K562 (cell line): ENCODE measurements around the gene PPFIA1. TPM values are rescaled to one million over a fixed set of nuclear protein-coding genes. Genes with fewer than 3 reads are reported as not detected.
A peak's percentile ranks its signal among the peaks of the same experiment; 100 is the strongest.

Experiments
- ARID1B ChIP-seq: fragments of 450-650 bp; IDR thresholded peaks from 2 replicates; pipeline ENCODE4 v1.6.1; 2016; ENCODE audit warnings: antibody characterized with exemption, mild to moderate bottlenecking, inconsistent platforms
- ARID4B ChIP-seq: sonication (generic); formaldehyde crosslinking; IDR thresholded peaks from 2 replicates; pipeline ENCODE4 v1.8.0; 2022; ENCODE audit warnings: mild to moderate bottlenecking, missing genetic modification reagents
- BACH1 ChIP-seq: fragments of 200-800 bp; sonication (Bioruptor generic); IDR thresholded peaks from 2 replicates; pipeline ENCODE4 v1.6.1; 2016; ENCODE audit warnings: missing genetic modification characterization, missing compliant biosample characterization
- BRD4 ChIP-seq: fragments of 200-600 bp; sonication (generic); IDR thresholded peaks from 2 replicates; pipeline ENCODE4 v1.6.1; 2017; ENCODE audit warnings: inconsistent platforms
- C11orf30 ChIP-seq: fragments of 450-650 bp; IDR thresholded peaks from 2 replicates; pipeline ENCODE4 v1.6.1; 2016; ENCODE audit warnings: low read depth, mild to moderate bottlenecking
- EGR1 ChIP-seq: fragments of 450-650 bp; conservative IDR thresholded peaks from 2 replicates; pipeline ENCODE4 v1.6.1; 2017; ENCODE audit warnings: mild to moderate bottlenecking
- MAFG ChIP-seq: fragments of 450-650 bp; conservative IDR thresholded peaks from 2 replicates; pipeline ENCODE4 v1.6.1; 2016; ENCODE audit warnings: missing genetic modification characterization, missing compliant biosample characterization
- MAFK ChIP-seq: IDR thresholded peaks from 2 replicates; pipeline ENCODE4 v1.6.1; 2011; ENCODE audit warnings: low read length, improper control_type of control experiment
- MXI1 ChIP-seq: IDR thresholded peaks from 2 replicates; pipeline ENCODE4 v1.6.1; 2011; ENCODE audit warnings: low read depth, mild to moderate bottlenecking, improper control_type of control experiment, low read length
- NFE2 ChIP-seq: IDR thresholded peaks from 2 replicates; pipeline ENCODE4 v1.6.1; 2014; ENCODE audit warnings: antibody characterized with exemption, low read depth
- RBM15 ChIP-seq: fragments of 200-400 bp; formaldehyde crosslinking; IDR thresholded peaks from 2 replicates; pipeline ENCODE4 v1.6.1; 2018; ENCODE audit warnings: mild to moderate bottlenecking, low read length, moderate library complexity; ENCODE audit not compliant: insufficient read depth
- SMARCA4 ChIP-seq: fragments of 450-650 bp; IDR thresholded peaks from 2 replicates; pipeline ENCODE4 v1.6.1; 2016
- SMARCC2 ChIP-seq: fragments of 450-650 bp; IDR thresholded peaks from 2 replicates; pipeline ENCODE4 v1.6.1; 2017; ENCODE audit warnings: antibody characterized with exemption, moderate library complexity, mild to moderate bottlenecking, low read depth
- SNAPC5 ChIP-seq: fragments of 250-450 bp; sonication (Bioruptor Pico); IDR thresholded peaks from 2 replicates; pipeline ENCODE4 v1.8.0; 2021; ENCODE audit warnings: moderate library complexity, mild to moderate bottlenecking, inconsistent platforms
- ZNF316 ChIP-seq: fragments of 450-650 bp; IDR thresholded peaks from 2 replicates; pipeline ENCODE4 v1.6.1; 2016
- ZNF347 ChIP-seq: fragments of 450-650 bp; formaldehyde crosslinking; IDR thresholded peaks from 2 replicates; pipeline ENCODE4 v1.4.0; 2020; ENCODE audit warnings: low read depth, mild to moderate bottlenecking, moderate library complexity
- polyA plus RNA-seq, 8 experiments: library from polyadenylated mRNA; depleted of rRNA in 4 of 8; stranded (reverse) in 5 of 8; unstranded in 3 of 8; fragments of >200 nt; fragmentation: Nextera tagmentation in 2 of 8; fragmentation: Illumina TruSeq in 1 of 8; extraction: Ambion mirVana in 2 of 8; extraction: Trizol in 1 of 8; gene quantifications; 2 replicates each; pipeline versions ENCODE4 v1.2.1 to v1.2.3, GENCODE V29; 2011 to 2014; ENCODE audit warnings: inconsistent platforms in 1 of 8, missing spikeins in 1 of 8
- total RNA-seq, 7 experiments: library from RNA; depleted of rRNA in 6 of 7; stranded (reverse); fragments of >200 nt in 6 of 7; fragmentation: Illumina TruSeq in 2 of 7; extraction: Trizol in 2 of 7; gene quantifications; 2 replicates each; pipeline versions ENCODE4 v1.2.1 to v1.2.3, GENCODE V29; 2011 to 2021; ENCODE audit warnings: low replicate concordance in 1 of 7
- TF ChIP-seq, protein P1 (sequence below): sonication (generic); formaldehyde crosslinking; IDR thresholded peaks from 2 replicates; pipeline ENCODE4 v1.8.0; 2022; ENCODE audit warnings: mild to moderate bottlenecking, low read depth, missing genetic modification reagents
- TF ChIP-seq, protein P2 (sequence below), 3 experiments: IDR thresholded peaks in 2 of 3; conservative IDR thresholded peaks in 1 of 3; 2 replicates each; pipeline ENCODE4 v1.5.1; 2011 to 2012; ENCODE audit warnings: low read length in 3 of 3, mild to moderate bottlenecking in 3 of 3, control low read depth in 2 of 3, improper control_type of control experiment in 1 of 3, inconsistent platforms in 1 of 3, low read depth in 1 of 3, mixed read lengths in 1 of 3, moderate library complexity in 1 of 3; ENCODE audit not compliant: insufficient read depth in 2 of 3
- TF ChIP-seq, protein P3 (sequence below): fragments of 450-650 bp; formaldehyde crosslinking; IDR thresholded peaks from 2 replicates; pipeline ENCODE4 v1.4.0; 2020; ENCODE audit warnings: mild to moderate bottlenecking, moderate library complexity

PPFIA1 gene
- total and polyA plus RNA-seq, 9 of the 15 experiments (the other 6 are each of a cell fraction or from before 2014, with no cell fraction given): 9.9 to 41.5 (median 28.5) TPM

GRCh38 chr11:70381872-70382861, 111.7 kb downstream of the PPFIA1 start (continued):
- TF ChIP-seq MAFG (tag): peak; percentile 97
- TF ChIP-seq ZNF347 (CRISPR knock-in tag): no peak
- TF ChIP-seq RBM15: no peak
- TF ChIP-seq, protein P1, sequence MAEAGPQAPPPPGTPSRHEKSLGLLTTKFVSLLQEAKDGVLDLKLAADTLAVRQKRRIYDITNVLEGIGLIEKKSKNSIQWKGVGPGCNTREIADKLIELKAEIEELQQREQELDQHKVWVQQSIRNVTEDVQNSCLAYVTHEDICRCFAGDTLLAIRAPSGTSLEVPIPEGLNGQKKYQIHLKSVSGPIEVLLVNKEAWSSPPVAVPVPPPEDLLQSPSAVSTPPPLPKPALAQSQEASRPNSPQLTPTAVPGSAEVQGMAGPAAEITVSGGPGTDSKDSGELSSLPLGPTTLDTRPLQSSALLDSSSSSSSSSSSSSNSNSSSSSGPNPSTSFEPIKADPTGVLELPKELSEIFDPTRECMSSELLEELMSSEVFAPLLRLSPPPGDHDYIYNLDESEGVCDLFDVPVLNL (CRISPR knock-in tag): no peak
- peak; percentile 39; the same call in 1 of the 2 replicates for TF ChIP-seq SMARCC2
- TF ChIP-seq NFE2: peak; percentile 89
- TF ChIP-seq, protein P2, sequence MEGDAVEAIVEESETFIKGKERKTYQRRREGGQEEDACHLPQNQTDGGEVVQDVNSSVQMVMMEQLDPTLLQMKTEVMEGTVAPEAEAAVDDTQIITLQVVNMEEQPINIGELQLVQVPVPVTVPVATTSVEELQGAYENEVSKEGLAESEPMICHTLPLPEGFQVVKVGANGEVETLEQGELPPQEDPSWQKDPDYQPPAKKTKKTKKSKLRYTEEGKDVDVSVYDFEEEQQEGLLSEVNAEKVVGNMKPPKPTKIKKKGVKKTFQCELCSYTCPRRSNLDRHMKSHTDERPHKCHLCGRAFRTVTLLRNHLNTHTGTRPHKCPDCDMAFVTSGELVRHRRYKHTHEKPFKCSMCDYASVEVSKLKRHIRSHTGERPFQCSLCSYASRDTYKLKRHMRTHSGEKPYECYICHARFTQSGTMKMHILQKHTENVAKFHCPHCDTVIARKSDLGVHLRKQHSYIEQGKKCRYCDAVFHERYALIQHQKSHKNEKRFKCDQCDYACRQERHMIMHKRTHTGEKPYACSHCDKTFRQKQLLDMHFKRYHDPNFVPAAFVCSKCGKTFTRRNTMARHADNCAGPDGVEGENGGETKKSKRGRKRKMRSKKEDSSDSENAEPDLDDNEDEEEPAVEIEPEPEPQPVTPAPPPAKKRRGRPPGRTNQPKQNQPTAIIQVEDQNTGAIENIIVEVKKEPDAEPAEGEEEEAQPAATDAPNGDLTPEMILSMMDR (IDR thresholded peaks at IDR 0.05 in 2 of 3, conservative IDR thresholded peaks at IDR 0.05 in 1 of 3; ENCODE audit: insufficient read depth in 2 of 3, low read depth in 1 of 3, low read length in 3 of 3): peak in 2 of 3 experiments; percentile 24 to 50; a peak in 3 of 6 replicates
- TF ChIP-seq MAFK: peak; percentile 93
- peak; percentile 98 for TF ChIP-seq C11orf30
- TF ChIP-seq SNAPC5 (CRISPR knock-in tag): no peak
- TF ChIP-seq, protein P3, sequence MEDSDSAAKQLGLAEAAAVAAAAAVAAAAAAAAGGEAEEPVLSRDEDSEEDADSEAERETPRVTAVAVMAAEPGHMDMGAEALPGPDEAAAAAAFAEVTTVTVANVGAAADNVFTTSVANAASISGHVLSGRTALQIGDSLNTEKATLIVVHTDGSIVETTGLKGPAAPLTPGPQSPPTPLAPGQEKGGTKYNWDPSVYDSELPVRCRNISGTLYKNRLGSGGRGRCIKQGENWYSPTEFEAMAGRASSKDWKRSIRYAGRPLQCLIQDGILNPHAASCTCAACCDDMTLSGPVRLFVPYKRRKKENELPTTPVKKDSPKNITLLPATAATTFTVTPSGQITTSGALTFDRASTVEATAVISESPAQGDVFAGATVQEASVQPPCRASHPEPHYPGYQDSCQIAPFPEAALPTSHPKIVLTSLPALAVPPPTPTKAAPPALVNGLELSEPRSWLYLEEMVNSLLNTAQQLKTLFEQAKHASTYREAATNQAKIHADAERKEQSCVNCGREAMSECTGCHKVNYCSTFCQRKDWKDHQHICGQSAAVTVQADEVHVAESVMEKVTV (CRISPR knock-in tag): no peak
- TF ChIP-seq EGR1: 0 out of 2 replicates have a peak, but pooled peaks have one; percentile 7
- no peak for TF ChIP-seq ARID4B (CRISPR knock-in tag)
- peak; percentile 99 for TF ChIP-seq ZNF316
- TF ChIP-seq ARID1B: peak; percentile 25; the same call in 1 of the 2 replicates
- no peak for TF ChIP-seq BRD4
- peak; percentile 50; the same call in 1 of the 2 replicates for TF ChIP-seq SMARCA4
- peak; percentile 68; the same call in 1 of the 2 replicates for TF ChIP-seq BACH1 (tag)
- TF ChIP-seq MXI1: no peak
